Renal pelvis (tissue), 4 donors: Measurements from ENCODE around the gene INTU. TPM values are rescaled to one million over a fixed set of nuclear protein-coding genes. Genes with fewer than 3 reads are reported as not detected.
"Not testable (repeated sequence)": the region's sequence is repeated elsewhere in the genome, so short reads cannot be mapped to it uniquely, and the experiment has no call there.

Source experiments
- DNase-seq: peaks from one replicate; pipeline ENCODE4 v3.0.0-alpha.2; 2013
- polyA plus RNA-seq, 3 donors: library from polyadenylated mRNA; unstranded; fragments of 120-200 nt; gene quantifications; one replicate each; pipeline ENCODE4 v1.2.1, GENCODE V29; 2013; ENCODE audit not compliant: insufficient read length in 3 of 3

INTU gene
- polyA plus RNA-seq, 3 donors: 20.8 to 24.6 (median 23.0) TPM

- no peak for DNase-seq
These were observed 8.8 kb downstream of the INTU start for GRCh38 chr4:127641524-127641923.

GRCh38 chr4:127642169-127642568, 9.4 kb downstream of the INTU start:
- no peak for DNase-seq

GRCh38 chr4:127643791-127644190, 11.0 kb downstream of the INTU start:
- no peak for DNase-seq

GRCh38 chr4:127648061-127648460, 15.3 kb downstream of the INTU start:
- DNase-seq: no peak

- not testable (repeated sequence) for DNase-seq
These were observed 22.8 kb downstream of the INTU start for GRCh38 chr4:127655590-127655989.

- DNase-seq: no peak
These were observed 23.4 kb downstream of the INTU start for GRCh38 chr4:127656047-127656680.

- DNase-seq: no peak
These were observed 27.6 kb downstream of the INTU start for GRCh38 chr4:127660284-127660885.

- DNase-seq: no peak
These were observed 34.4 kb downstream of the INTU start for GRCh38 chr4:127667116-127667515.

GRCh38 chr4:127667772-127668171, 35.0 kb downstream of the INTU start:
- no peak for DNase-seq

GRCh38 chr4:127668770-127669169, 36.0 kb downstream of the INTU start:
- no peak for DNase-seq

- DNase-seq: no peak
These were observed 36.9 kb downstream of the INTU start for GRCh38 chr4:127669691-127670090.

GRCh38 chr4:127672111-127672510, 39.4 kb downstream of the INTU start:
- no peak for DNase-seq

GRCh38 chr4:127685292-127685691, 52.5 kb downstream of the INTU start:
- DNase-seq: no peak

- no peak for DNase-seq
These were observed 53.9 kb downstream of the INTU start for GRCh38 chr4:127686658-127687057.

GRCh38 chr4:127687580-127687979, 54.8 kb downstream of the INTU start:
- no peak for DNase-seq

- no peak for DNase-seq
These were observed 66.0 kb downstream of the INTU start for GRCh38 chr4:127698789-127699200.

GRCh38 chr4:127708985-127709384, 76.2 kb downstream of the INTU start:
- peak; percentile 34 for DNase-seq

- no peak for DNase-seq
These were observed 76.7 kb downstream of the INTU start for GRCh38 chr4:127709456-127709855.

- DNase-seq: no peak
These were observed 97.6 kb downstream of the INTU start, which contains the start of gene SLC25A31 for GRCh38 chr4:127730142-127730913. TSS of gene SLC25A31 (plus strand) at chr4:127730400. CDS start at chr4:127730546, 146 bp downstream.

- no peak for DNase-seq
These were observed 98.6 kb downstream of the INTU start for GRCh38 chr4:127731406-127731805.

- DNase-seq: peak; percentile 20
These were observed 100.0 kb downstream of the INTU start for GRCh38 chr4:127732623-127733328.

GRCh38 chr4:127734976-127735375, 102.2 kb downstream of the INTU start:
- no peak for DNase-seq
